SIG-M5 treated with dmso at 0.1 percent for 504 hours (cell line): ENCODE data around the gene TRIM27.
"Not testable (repeated sequence)": the region's sequence is repeated elsewhere in the genome, so short reads cannot be mapped to it uniquely, and the experiment has no call there.

Experiments used
- DNase-seq: peaks from one replicate; lab custom pipeline; 2025; ENCODE audit not compliant: unreplicated experiment; lab: John Stamatoyannopoulos, UW

The TRIM27 gene

DNA sequence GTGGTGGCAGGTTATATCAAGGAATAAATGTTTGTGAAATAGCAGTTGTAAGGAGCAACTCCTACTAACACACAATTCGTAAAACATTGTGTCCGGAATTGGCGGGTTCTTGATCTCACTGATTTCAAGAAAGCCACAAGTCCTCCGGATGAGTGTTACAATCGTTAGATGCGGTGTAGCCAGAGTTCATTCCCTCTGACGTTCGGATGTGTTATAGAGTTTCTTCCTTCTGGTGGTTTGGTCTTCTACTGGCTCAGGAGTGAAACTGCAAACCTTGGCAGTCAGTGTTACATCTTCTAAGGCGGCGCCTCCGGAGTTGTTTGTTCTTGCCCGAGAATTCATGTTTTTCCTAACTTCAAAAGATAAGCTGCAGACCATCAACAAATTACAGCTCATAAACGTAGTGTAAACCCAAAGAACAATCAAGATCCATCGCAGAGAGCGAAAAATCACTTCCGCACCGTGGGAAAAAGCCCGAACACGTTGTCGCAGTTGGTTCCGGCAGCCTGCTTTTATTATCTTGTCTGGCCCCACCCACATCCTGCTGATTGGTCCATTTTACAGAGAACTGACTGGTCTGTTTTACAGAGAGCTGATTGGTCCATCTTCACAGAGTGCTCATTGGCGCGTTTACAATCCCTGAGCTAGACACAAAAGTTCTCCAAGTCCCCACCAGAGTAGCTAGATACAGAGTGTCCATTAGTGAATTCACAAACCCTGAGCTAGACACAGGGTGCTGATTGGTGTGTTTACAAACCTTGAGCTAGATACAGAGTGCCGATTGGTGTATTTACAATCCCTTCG is 58.2 kb downstream of the TRIM27 start:
- DNase-seq = no peak

DNA sequence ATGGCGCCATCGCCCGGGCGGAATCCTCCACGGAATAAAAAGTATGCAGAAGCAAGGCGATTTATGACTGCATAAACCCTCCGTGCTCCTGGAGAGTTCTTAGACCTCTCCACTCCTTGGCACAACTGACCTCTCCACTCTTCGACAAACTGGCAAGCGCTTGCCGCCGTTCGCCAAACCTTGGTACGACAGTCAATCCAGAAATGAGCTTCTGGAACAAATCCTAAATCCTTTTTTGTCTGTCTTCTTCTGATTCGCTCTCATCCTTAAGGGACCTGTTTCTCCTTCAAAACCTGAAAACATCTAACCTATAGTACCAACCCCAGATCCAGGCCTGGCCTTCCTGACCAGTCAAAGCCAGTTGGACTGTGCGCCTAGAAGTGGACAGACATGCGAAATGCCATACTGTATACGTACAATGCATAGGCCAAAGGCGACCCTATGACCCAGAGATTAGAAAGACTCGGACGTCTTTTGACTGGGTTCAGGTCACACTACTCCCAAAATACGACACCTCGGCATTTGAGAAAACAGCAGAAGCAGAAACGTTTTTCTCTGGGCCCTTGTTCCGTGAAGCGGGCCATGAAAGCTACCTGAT is 59.4 kb downstream of the TRIM27 start:
- DNase-seq = no peak

DNA sequence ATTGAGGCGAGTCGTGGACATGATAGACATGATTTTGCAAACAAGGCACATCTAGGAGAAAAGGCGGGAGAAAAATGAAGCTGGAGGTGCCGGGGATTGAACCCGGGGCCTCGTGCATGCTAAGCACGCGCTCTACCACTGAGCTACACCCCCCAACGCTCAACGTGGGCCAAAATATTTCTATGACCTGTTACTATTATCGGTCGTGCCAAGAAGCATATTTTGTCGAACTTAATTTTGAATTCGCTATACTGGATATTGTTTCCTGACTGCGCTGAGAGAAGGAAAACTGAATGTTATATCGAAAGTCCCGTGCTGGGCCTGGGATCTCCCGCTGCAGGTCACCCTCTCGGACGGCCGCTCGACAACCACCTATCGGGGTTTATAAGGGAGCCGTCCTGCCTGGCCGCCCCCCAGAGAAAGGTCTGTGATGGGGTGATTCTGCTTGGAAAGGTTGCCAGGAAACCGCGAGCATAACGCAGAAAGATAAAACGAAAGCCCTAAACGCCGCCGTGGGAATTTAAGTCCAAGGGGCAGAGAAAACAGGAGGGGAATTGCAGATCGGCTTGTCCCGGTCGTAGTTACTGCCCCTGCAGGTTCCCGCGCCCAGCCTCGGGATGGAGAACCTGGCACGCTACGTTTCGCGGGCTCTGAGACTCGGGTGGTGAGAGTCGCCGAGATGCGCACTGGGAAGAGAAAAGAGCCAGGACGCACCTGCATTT is 60.0 kb downstream of the TRIM27 start:
- DNase-seq = peak; percentile 67

DNA sequence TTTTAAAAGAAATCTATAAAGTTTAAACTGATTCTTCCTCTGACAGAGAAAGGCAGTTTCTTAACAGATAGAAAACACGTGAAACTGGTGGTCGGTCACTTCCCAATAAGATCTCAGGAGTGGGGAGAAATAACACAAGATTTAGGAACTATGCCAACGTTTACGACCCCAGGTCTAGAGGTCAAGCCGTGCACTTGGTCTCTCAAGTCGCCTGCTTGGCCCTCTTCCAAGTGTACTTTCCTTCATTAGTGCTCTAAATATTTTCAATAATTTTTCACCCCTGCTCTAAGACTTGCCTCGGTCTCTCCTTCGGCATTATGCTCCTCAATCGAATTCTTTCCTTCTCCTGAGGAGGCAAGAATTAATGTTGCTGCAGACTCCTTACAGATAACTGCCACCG is 61.7 kb downstream of the TRIM27 start:
- DNase-seq = no peak

DNA sequence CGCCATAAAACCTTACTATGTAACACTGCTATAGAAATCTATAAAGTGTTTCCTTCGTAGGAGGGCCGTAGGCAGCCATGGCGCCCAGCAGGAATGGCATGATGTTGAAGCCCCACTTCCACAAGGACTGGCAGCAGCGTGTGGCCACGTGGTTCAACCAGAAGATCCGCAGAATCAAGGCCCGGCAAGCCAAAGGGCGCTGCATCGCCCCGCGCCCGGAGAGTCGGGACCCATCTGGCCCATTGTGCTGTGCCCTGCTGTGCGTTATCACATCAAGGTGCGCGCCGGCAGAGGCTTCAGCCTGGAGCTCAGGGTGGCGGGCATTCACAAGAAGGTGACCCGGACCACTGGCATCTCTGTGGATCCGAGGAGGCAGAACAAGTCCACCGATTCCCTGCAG is 62.4 kb downstream of the TRIM27 start:
- DNase-seq = no peak

DNA sequence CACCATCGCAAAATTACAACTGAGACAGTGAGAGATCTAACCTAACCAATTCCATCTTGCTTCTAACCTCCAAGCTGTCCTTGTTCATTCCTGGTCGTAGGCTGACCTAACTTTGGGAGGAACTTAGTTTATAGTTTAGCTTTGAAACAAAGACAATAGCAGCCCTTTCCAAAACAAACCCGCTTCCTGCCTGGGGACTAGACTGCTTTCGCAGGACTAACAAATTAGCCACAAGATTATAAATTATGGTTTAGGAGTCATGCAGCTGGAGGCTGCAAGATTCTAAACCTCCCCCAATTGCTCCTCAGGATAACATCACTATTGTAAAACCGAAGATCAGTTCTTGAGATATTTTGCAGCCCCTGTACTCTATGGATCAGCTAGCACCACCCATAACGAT is 63.2 kb downstream of the TRIM27 start:
- DNase-seq = no peak

DNA sequence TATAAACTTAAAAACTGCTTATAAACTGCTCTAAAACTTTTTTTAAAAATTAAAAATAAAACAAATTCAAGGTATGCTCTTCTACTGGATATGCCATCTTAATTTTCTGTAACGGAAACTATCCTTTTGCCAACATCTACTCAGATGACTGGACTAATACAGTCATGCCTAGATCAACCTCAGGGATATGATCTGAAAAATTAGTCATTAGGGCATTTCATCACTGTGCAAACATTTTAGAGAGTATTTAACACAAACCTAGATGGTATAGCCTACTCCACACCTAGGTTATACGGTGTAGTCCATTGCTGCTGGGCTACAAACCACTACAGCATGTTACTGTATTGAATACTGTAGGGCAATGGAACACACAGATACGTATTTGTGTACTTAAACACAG is 64.8 kb downstream of the TRIM27 start:
- no peak for DNase-seq

DNA sequence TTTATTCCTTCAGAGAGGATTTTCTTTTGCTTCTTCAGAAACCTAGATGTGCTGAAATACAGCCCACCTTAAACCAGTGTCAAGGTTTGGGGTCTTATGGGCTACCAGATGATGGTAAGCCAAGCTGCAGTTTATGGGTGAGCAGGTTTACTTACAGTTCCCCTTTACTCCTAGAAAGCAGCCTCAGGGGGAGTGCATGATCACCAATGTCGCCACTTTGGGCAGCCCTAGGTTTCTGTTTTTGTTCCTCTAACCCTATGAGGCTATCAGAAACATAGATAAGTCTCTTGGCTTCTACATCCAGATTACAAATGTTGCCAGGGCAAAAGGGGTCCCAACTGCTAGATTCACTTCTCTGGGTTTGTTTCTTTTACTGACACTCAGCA is 67.2 kb downstream of the TRIM27 start:
- DNase-seq = peak; percentile 50

DNA sequence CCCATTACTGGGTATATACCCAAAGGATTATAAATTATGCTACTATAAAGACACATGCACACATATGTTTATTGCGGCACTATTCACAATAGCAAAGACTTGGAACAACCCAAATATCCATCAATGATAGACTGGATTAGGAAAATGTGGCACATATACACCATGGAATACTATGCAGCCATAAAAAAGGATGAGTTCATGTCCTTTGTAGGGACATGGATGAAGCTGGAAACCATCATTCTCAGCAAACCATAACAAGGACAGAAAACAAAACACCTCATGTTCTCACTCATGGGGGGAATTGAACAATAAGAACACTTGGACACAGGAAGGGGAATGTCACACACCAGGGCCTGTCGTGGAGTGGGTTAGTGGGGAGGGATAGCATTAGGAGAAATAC is 69.4 kb downstream of the TRIM27 start:
- not testable (repeated sequence) for DNase-seq
